Spleen (tissue), 11 donors: ENCODE measurements around the gene VAMP2. TPM values are rescaled to one million over a fixed set of nuclear protein-coding genes. Genes with fewer than 3 reads are reported as not detected.

Source experiments
- DNase-seq: peaks from one replicate; pipeline ENCODE4 v3.0.0-alpha.2; 2020
- H3K27ac ChIP-seq, 8 donors: fragments of 200-600 bp; sonication (generic) in 7 of 8; 1 replicate in 4 of 8; 2 replicates in 4 of 8; pipeline versions ENCODE4 v1.5.0 to v1.8.0; 2016 to 2021; ENCODE audit warnings: inconsistent platforms in 4 of 8, mild to moderate bottlenecking in 4 of 8, moderate library complexity in 1 of 8
- H3K27me3 ChIP-seq, 7 donors: fragments of 200-600 bp; sonication (generic) in 6 of 7; replicated peaks in 1 of 7; 1 replicate in 4 of 7; 2 replicates in 3 of 7; pipeline versions ENCODE4 v1.5.0 to v1.8.0; 2016 to 2021; ENCODE audit warnings: inconsistent platforms in 3 of 7, mild to moderate bottlenecking in 1 of 7
- H3K36me3 ChIP-seq, 6 donors: fragments of 200-600 bp; sonication (generic) in 5 of 6; 1 replicate in 4 of 6; 2 replicates in 2 of 6; pipeline versions ENCODE4 v1.5.0 to v1.8.0; 2016 to 2021; ENCODE audit warnings: inconsistent platforms in 2 of 6
- H3K4me1 ChIP-seq, 6 donors: fragments of 200-600 bp; sonication (generic) in 5 of 6; 1 replicate in 3 of 6; 2 replicates in 3 of 6; pipeline versions ENCODE4 v1.5.0 to v1.8.0; 2016 to 2021; ENCODE audit warnings: inconsistent platforms in 3 of 6
- H3K4me3 ChIP-seq, 8 donors: fragments of 200-600 bp; sonication (generic) in 7 of 8; 1 replicate in 4 of 8; 2 replicates in 4 of 8; pipeline versions ENCODE4 v1.5.0 to v1.8.0; 2016 to 2021; ENCODE audit warnings: inconsistent platforms in 4 of 8, mild to moderate bottlenecking in 4 of 8, moderate library complexity in 2 of 8
- H3K9me3 ChIP-seq, 8 donors: fragments of 200-600 bp; sonication (generic) in 7 of 8; 1 replicate in 4 of 8; 2 replicates in 4 of 8; pipeline versions ENCODE4 v1.5.0 to v1.8.0; 2016 to 2021; ENCODE audit warnings: inconsistent platforms in 4 of 8
- CTCF ChIP-seq, 11 experiments: fragments of 200-600 bp in 7 of 11; fragments of 450-650 bp in 4 of 11; sonication (generic) in 4 of 11; IDR thresholded peaks in 8 of 11; conservative IDR thresholded peaks in 3 of 11; 1 replicate in 7 of 11; 2 replicates in 4 of 11; pipeline versions ENCODE4 v1.4.0 to v1.8.0; 2016 to 2021; ENCODE audit warnings: antibody characterized with exemption in 11 of 11, inconsistent platforms in 4 of 11, mild to moderate bottlenecking in 1 of 11
- POLR2A ChIP-seq, 3 donors: fragments of 450-650 bp; IDR thresholded peaks; one replicate each; pipeline ENCODE4 v1.5.1; 2017; ENCODE audit warnings: antibody characterized with exemption in 3 of 3, mild to moderate bottlenecking in 1 of 3
- POLR2AphosphoS5 ChIP-seq, 3 donors: sonication (generic); formaldehyde crosslinking; IDR thresholded peaks; one replicate each; pipeline ENCODE4 v1.5.1; 2017; ENCODE audit warnings: antibody characterized with exemption in 3 of 3
- WGBS, 5 donors: extraction: QIAGEN DNeasy Blood & Tissue Kit in 3 of 5; methylation state at CpG; one replicate each; pipeline versions ENCODE4 v1.1.5 to v1.1.7; 2013 to 2018; 5-methylcytosine and 5-hydroxymethylcytosine counted together
- intact Hi-C: fragments of 100-400 bp; cut with DNase I; formaldehyde crosslinking; loops from one replicate; pipeline ENCODE4 v1.15.0; 2023; ENCODE audit warnings: low total_unique reads
- polyA plus RNA-seq, 3 donors: library from polyadenylated mRNA; stranded (reverse); fragments of 200-250 nt; gene quantifications; one replicate each; pipeline ENCODE4 v1.2.1, GENCODE V29; 2013
- total RNA-seq, 7 donors: library from RNA; depleted of rRNA in 3 of 7; stranded (reverse); fragments of >200 nt in 3 of 7; fragmentation: NEBNext Ultra II Directional in 4 of 7; extraction: Animal tissue kit (Norgen Biotek cat#: 25700) in 4 of 7; gene quantifications; one replicate each; pipeline versions ENCODE4 v1.1.0 to v1.2.1, GENCODE V29; 2016 to 2021
- donor health status: healthy with polysubstance abuse.
- donor health status: DM: no; HTN: no; CAD: no; lungs with moderate emphysema.
- donor health status: DM: no; HTN: no; CAD: no.
- donor health status: Bipolar disorder and iron deficiency.
- donor health status: healthy.
- donor health status: DM: no; HTN: no; CAD: no.
- donor health status: DM: yes; HTN: yes; CAD: no.

VAMP2 gene
- total and polyA plus RNA-seq, 10 donors, result 37.5 to 94.8 (median 54.5) TPM

GRCh38 chr17:8150194-8151119, 12.3 kb downstream of the VAMP2 start:
- peak overlapping the region; percentile 42 to 79 (median 66) for H3K4me3 ChIP-seq
- H3K4me1 ChIP-seq, result peaks cover 37 to 76% (median 55%) of the 10 kb centered on the region in 6 donors
- TF ChIP-seq POLR2A (IDR thresholded peaks at IDR 0.05) (no peak), POLR2AphosphoS5 (IDR thresholded peaks at IDR 0.05) (peak in 2 of 3 donors; percentile 40)
- no peaks in the 10 kb centered on the region for H3K27me3 ChIP-seq
- H3K27ac ChIP-seq, result peak overlapping the region; percentile 96 to 100 (median 98)
- WGBS, 5 donors, result 73 to 79% (median 78%) methylated on average over 17 to 18 of the region's 18 CpGs
- DNase-seq, result peak; percentile 80
- peaks cover 16 to 67% (median 50%) of the 10 kb centered on the region in 6 donors for H3K36me3 ChIP-seq
- H3K9me3 ChIP-seq, result no peaks in the 10 kb centered on the region
- intact Hi-C loops, result no loop called here

GRCh38 chr17:8149419-8150193, 13.1 kb downstream of the VAMP2 start:
- H3K36me3 ChIP-seq, result peaks cover 16 to 76% (median 58%) of the 10 kb centered on the region in 6 donors
- peaks cover 31 to 68% (median 47%) of the 10 kb centered on the region in 6 donors for H3K4me1 ChIP-seq
- 91 to 96% (median 94%) methylated on average over 23 to 29 of the region's 29 CpGs for WGBS, 5 donors
- H3K27ac ChIP-seq, result peak overlapping the region in 2 of 8 donors; percentile 98 to 100
- H3K9me3 ChIP-seq, result no peaks in the 10 kb centered on the region
- no peak for DNase-seq
- peak overlapping the region in 1 of 8 donors; percentile 79 for H3K4me3 ChIP-seq
- intact Hi-C loops, result no loop called here
- peak in 2 of 3 donors; percentile 11 to 55 for TF ChIP-seq POLR2AphosphoS5 (IDR thresholded peaks at IDR 0.05)
- no peak for TF ChIP-seq CTCF (IDR thresholded peaks at IDR 0.05 in 8 of 11, conservative IDR thresholded peaks at IDR 0.05 in 3 of 11)
- TF ChIP-seq POLR2A (IDR thresholded peaks at IDR 0.05), result no peak
- H3K27me3 ChIP-seq, result no peaks in the 10 kb centered on the region

- TF ChIP-seq CTCF (IDR thresholded peaks at IDR 0.05 in 8 of 11, conservative IDR thresholded peaks at IDR 0.05 in 3 of 11), result no peak
- TF ChIP-seq POLR2A (IDR thresholded peaks at IDR 0.05), result no peak
- TF ChIP-seq POLR2AphosphoS5 (IDR thresholded peaks at IDR 0.05), result no peak
- no peak for DNase-seq
- Histone ChIP-seq H3K4me3 (no peak overlapping the region), H3K9me3 (no peaks in the 10 kb centered on the region), H3K27me3 (no peaks in the 10 kb centered on the region), H3K27ac (no peak overlapping the region), H3K4me1 (peaks cover 22 to 57% (median 36%) of the 10 kb centered on the region in 6 donors), H3K36me3 (peaks cover 16 to 86% (median 69%) of the 10 kb centered on the region in 6 donors)
- WGBS, 5 donors, result 83 to 98% (median 94%) methylated on average over 7 to 13 of the region's 13 CpGs
- intact Hi-C loops, result no loop called here
These were observed 14.2 kb downstream of the VAMP2 start for GRCh38 chr17:8148560-8148959.

- 91 to 98% (median 93%) methylated on average over 12 to 13 of the region's 13 CpGs for WGBS, 5 donors
- TF ChIP-seq POLR2AphosphoS5 (IDR thresholded peaks at IDR 0.05), result peak in 2 of 3 donors; percentile 12 to 43
- TF ChIP-seq CTCF (IDR thresholded peaks at IDR 0.05 in 8 of 11, conservative IDR thresholded peaks at IDR 0.05 in 3 of 11), result no peak
- TF ChIP-seq POLR2A (IDR thresholded peaks at IDR 0.05), result no peak
- Histone ChIP-seq H3K27ac (peak overlapping the region in 2 of 8 donors; percentile 16 to 27), H3K36me3 (peaks cover 16 to 87% (median 75%) of the 10 kb centered on the region in 6 donors), H3K4me3 (no peak overlapping the region), H3K9me3 (no peaks in the 10 kb centered on the region), H3K4me1 (peaks cover 16 to 51% (median 30%) of the 10 kb centered on the region in 6 donors), H3K27me3 (no peaks in the 10 kb centered on the region)
- DNase-seq, result no peak
- intact Hi-C loops, result no loop called here
These were observed 14.8 kb downstream of the VAMP2 start for GRCh38 chr17:8147805-8148404.
